Activated CD4-positive, alpha-beta T cell treated with anti-CD3 and anti-CD28 coated beads for 36 hours (primary cell): ENCODE data around the gene SMC5. TPM values are rescaled to one million over a fixed set of nuclear protein-coding genes. Genes with fewer than 3 reads are reported as not detected.
A peak's percentile ranks its signal among the peaks of the same experiment; 100 is the strongest.
"Not testable (repeated sequence)": the region's sequence is repeated elsewhere in the genome, so short reads cannot be mapped to it uniquely, and the experiment has no call there.

Experiments
- ATAC-seq: fragments of 200-7000 bp; cut with Tn5 transposase; one replicate; pipeline ENCODE4 v1.10.0; 2021; ENCODE audit warnings: mild to moderate bottlenecking, moderate library complexity
- CTCF ChIA-PET: fragments of 350-600 bp; sonication (Branson Sonifier 250); formaldehyde crosslinking; loops from one replicate; lab custom pipeline; 2021; ENCODE audit warnings: antibody characterized with exemption; lab: Charles Lee
- POLR2A ChIA-PET: fragments of 350-600 bp; sonication (Branson Sonifier 250); formaldehyde crosslinking; loops from one replicate; lab custom pipeline; 2021; ENCODE audit warnings: antibody characterized with exemption, inconsistent platforms; lab: Charles Lee
- DNase-seq: peaks from one replicate; pipeline ENCODE4 v3.0.0-alpha.2; 2020
- H3K27ac Mint-ChIP-seq: one replicate; pipeline ENCODE4 v1.8.0; 2021; ENCODE audit warnings: mixed read lengths
- H3K27me3 Mint-ChIP-seq: one replicate; pipeline ENCODE4 v1.8.0; 2021; ENCODE audit warnings: mixed read lengths
- H3K36me3 Mint-ChIP-seq: one replicate; pipeline ENCODE4 v1.8.0; 2021; ENCODE audit warnings: low read depth, mixed read lengths
- H3K4me1 Mint-ChIP-seq: one replicate; pipeline ENCODE4 v1.8.0; 2021; ENCODE audit warnings: mixed read lengths
- H3K4me3 Mint-ChIP-seq: one replicate; pipeline ENCODE4 v1.8.0; 2021; ENCODE audit warnings: mild to moderate bottlenecking, moderate library complexity, mixed read lengths
- H3K9me3 Mint-ChIP-seq: one replicate; pipeline ENCODE4 v1.8.0; 2021; ENCODE audit warnings: low read depth, mixed read lengths
- intact Hi-C, 2 experiments: fragments of 100-400 bp; cut with DNase I in 1 of 2; cut with micrococcal nuclease in 1 of 2; formaldehyde crosslinking; loops; one replicate each; pipeline versions ENCODE4 v1.14.2 to v1.15.1; 2022 to 2024; cut with DNase I, micrococcal nuclease
- total RNA-seq, 2 experiments: library from RNA; stranded (reverse); gene quantifications; one replicate each; pipeline ENCODE4 v1.2.3, GENCODE V29; 2021

The SMC5 gene
- total RNA-seq, 2 experiments from 2014 or later: 39.0 to 43.0 TPM

GRCh38 chr9:70389621-70390266 is 131.0 kb downstream of the SMC5 start:
- intact Hi-C loops: loop anchor here (2.0 to 5.0 kb wide), 2 partner anchors 17 to 47 kb away; no protein-coding TSS in a partner anchor
- CTCF ChIA-PET: interaction anchor here (0.8 to 2.7 kb wide), 3 partner anchors 15 to 213 kb away, joined by 3 to 15 read pairs (median 11); no protein-coding TSS in a partner anchor
- peak; percentile 40 for ATAC-seq

GRCh38 chr9:70390933-70391341 is 132.2 kb downstream of the SMC5 start:
- ChIA-PET POLR2A (interaction anchor here (0.6 to 1.4 kb wide), 3 partner anchors 20 to 68 kb away, joined by 3 to 4 read pairs (median 3); no protein-coding TSS in a partner anchor), CTCF (interaction anchor here (0.7 to 2.7 kb wide), 8 partner anchors 11 to 212 kb away, joined by 3 to 15 read pairs (median 6); no protein-coding TSS in a partner anchor)
- peaks cover 28% of the 10 kb centered on the region for H3K36me3 Mint-ChIP-seq
- peaks cover 73% of the 10 kb centered on the region for H3K4me1 Mint-ChIP-seq
- peak; percentile 61 for ATAC-seq
- H3K27me3 Mint-ChIP-seq: no peaks in the 10 kb centered on the region
- no peak for DNase-seq
- H3K27ac Mint-ChIP-seq: peak overlapping the region; percentile 68
- intact Hi-C loops: loop anchor here (2.0 to 5.0 kb wide), 2 partner anchors 16 to 49 kb away; no protein-coding TSS in a partner anchor
- no peaks in the 10 kb centered on the region for H3K9me3 Mint-ChIP-seq
- H3K4me3 Mint-ChIP-seq: peak overlapping the region; percentile 13

More at GRCh38 chr9:70389621-70390266, 131.0 kb downstream of the SMC5 start:
- Mint-ChIP-seq H3K4me3 (no peak overlapping the region), H3K4me1 (peaks cover 68% of the 10 kb centered on the region), H3K27ac (peak overlapping the region; percentile 66), H3K36me3 (peaks cover 32% of the 10 kb centered on the region), H3K27me3 (no peaks in the 10 kb centered on the region), H3K9me3 (no peaks in the 10 kb centered on the region)
- POLR2A ChIA-PET: interaction anchor here (1.4 kb wide), 1 partner anchor 22 kb away, joined by 4 read pairs; no protein-coding TSS in a partner anchor
- no peak for DNase-seq

- Mint-ChIP-seq H3K36me3 (peaks cover 16% of the 10 kb centered on the region), H3K27me3 (no peaks in the 10 kb centered on the region), H3K4me3 (no peak overlapping the region), H3K27ac (no peak overlapping the region), H3K9me3 (no peaks in the 10 kb centered on the region), H3K4me1 (peaks cover 80% of the 10 kb centered on the region)
- ChIA-PET POLR2A (no interaction called here), CTCF (interaction anchor here (0.7 to 2.7 kb wide), 5 partner anchors 13 to 1377 kb away, joined by 3 to 15 read pairs (median 3); no protein-coding TSS in a partner anchor)
- intact Hi-C loops: loop anchor here (2.0 to 5.0 kb wide), 2 partner anchors 37 to 50 kb away; no protein-coding TSS in a partner anchor
- ATAC-seq (no peak), DNase-seq (peak; percentile 22)
Observed at GRCh38 chr9:70392189-70392588, 133.4 kb downstream of the SMC5 start.

- Mint-ChIP-seq H3K4me3 (no peak overlapping the region), H3K27ac (peak overlapping the region; percentile 24), H3K4me1 (peaks cover 81% of the 10 kb centered on the region), H3K27me3 (no peaks in the 10 kb centered on the region), H3K36me3 (peaks cover 10% of the 10 kb centered on the region), H3K9me3 (no peaks in the 10 kb centered on the region)
- DNase-seq (no peak), ATAC-seq (peak; percentile 55)
- POLR2A ChIA-PET: no interaction called here
- CTCF ChIA-PET: interaction anchor here (0.9 to 1.7 kb wide), 5 partner anchors 18 to 214 kb away, joined by 3 to 7 read pairs (median 5); no protein-coding TSS in a partner anchor
- intact Hi-C loops: loop anchor here (2.0 to 5.0 kb wide), 2 partner anchors 38 to 51 kb away; no protein-coding TSS in a partner anchor
Observed at GRCh38 chr9:70392850-70393249, 134.1 kb downstream of the SMC5 start.

GRCh38 chr9:70395652-70396051 is 136.9 kb downstream of the SMC5 start:
- no peak overlapping the region for H3K4me3 Mint-ChIP-seq
- no peak for DNase-seq
- CTCF ChIA-PET: interaction anchor here (1.0 kb wide), 1 partner anchor 207 kb away, joined by 3 read pairs; no protein-coding TSS in a partner anchor
- no peak for ATAC-seq
- no peak overlapping the region for H3K27ac Mint-ChIP-seq
- no peaks in the 10 kb centered on the region for H3K27me3 Mint-ChIP-seq
- no peaks in the 10 kb centered on the region for H3K9me3 Mint-ChIP-seq
- POLR2A ChIA-PET: no interaction called here
- intact Hi-C loops: no loop called here
- peaks cover 89% of the 10 kb centered on the region for H3K4me1 Mint-ChIP-seq
- H3K36me3 Mint-ChIP-seq: no peaks in the 10 kb centered on the region

- H3K36me3 Mint-ChIP-seq: no peaks in the 10 kb centered on the region
- POLR2A ChIA-PET: interaction anchor here (0.7 kb wide), 1 partner anchor 23 kb away, joined by 3 read pairs; no protein-coding TSS in a partner anchor
- ATAC-seq: peak; percentile 90
- no peaks in the 10 kb centered on the region for H3K9me3 Mint-ChIP-seq
- CTCF ChIA-PET: interaction anchor here (0.6 to 1.6 kb wide), 4 partner anchors 10 to 204 kb away, joined by 3 to 5 read pairs (median 3); no protein-coding TSS in a partner anchor
- H3K27me3 Mint-ChIP-seq: no peaks in the 10 kb centered on the region
- H3K27ac Mint-ChIP-seq: peak overlapping the region; percentile 84
- no peak for DNase-seq
- intact Hi-C loops: no loop called here
- peaks cover 77% of the 10 kb centered on the region for H3K4me1 Mint-ChIP-seq
- H3K4me3 Mint-ChIP-seq: peak overlapping the region; percentile 17
Observed at GRCh38 chr9:70398145-70398556, 139.4 kb downstream of the SMC5 start.

- peaks cover 77% of the 10 kb centered on the region for H3K4me1 Mint-ChIP-seq
- POLR2A ChIA-PET: no interaction called here
- DNase-seq (no peak), ATAC-seq (no peak)
- no peaks in the 10 kb centered on the region for H3K9me3 Mint-ChIP-seq
- no peaks in the 10 kb centered on the region for H3K36me3 Mint-ChIP-seq
- CTCF ChIA-PET: interaction anchor here (1.1 to 1.6 kb wide), 3 partner anchors 9 to 203 kb away, joined by 3 to 5 read pairs (median 3); no protein-coding TSS in a partner anchor
- intact Hi-C loops: no loop called here
- H3K27me3 Mint-ChIP-seq: no peaks in the 10 kb centered on the region
- peak overlapping the region; percentile 84 for H3K27ac Mint-ChIP-seq
- H3K4me3 Mint-ChIP-seq: no peak overlapping the region
Observed at GRCh38 chr9:70399141-70399540, 140.4 kb downstream of the SMC5 start.

- peak; percentile 13 for ATAC-seq
- ChIA-PET CTCF (interaction anchor here (0.6 to 1.1 kb wide), 2 partner anchors 202 to 1316 kb away, joined by 3 read pairs; no protein-coding TSS in a partner anchor), POLR2A (interaction anchor here (0.7 to 0.9 kb wide), 2 partner anchors 18 to 598 kb away, joined by 3 read pairs; no protein-coding TSS in a partner anchor)
- Mint-ChIP-seq H3K27ac (peak overlapping the region; percentile 84), H3K9me3 (no peaks in the 10 kb centered on the region), H3K36me3 (no peaks in the 10 kb centered on the region), H3K4me1 (peaks cover 76% of the 10 kb centered on the region), H3K27me3 (no peaks in the 10 kb centered on the region), H3K4me3 (no peak overlapping the region)
- intact Hi-C loops: loop anchor here in 1 of 2 experiments (10.0 kb wide), 1 partner anchor 1385 kb away; no protein-coding TSS in a partner anchor
- no peak for DNase-seq
Observed at GRCh38 chr9:70400107-70400892, 141.5 kb downstream of the SMC5 start.

- H3K36me3 Mint-ChIP-seq, DNase-seq, H3K27me3 Mint-ChIP-seq, H3K9me3 Mint-ChIP-seq, POLR2A ChIA-PET, H3K4me3 Mint-ChIP-seq, H3K27ac Mint-ChIP-seq, ATAC-seq: not testable (repeated sequence)
- CTCF ChIA-PET: interaction anchor here (0.6 to 1.8 kb wide), 2 partner anchors 10 to 376 kb away, joined by 4 to 8 read pairs; no protein-coding TSS in a partner anchor
- H3K4me1 Mint-ChIP-seq: peaks cover 81% of the 10 kb centered on the region
- intact Hi-C loops: loop anchor here in 1 of 2 experiments (10.0 kb wide), 1 partner anchor 1384 kb away; no protein-coding TSS in a partner anchor
Observed at GRCh38 chr9:70401241-70401640, 142.5 kb downstream of the SMC5 start.

GRCh38 chr9:70402213-70402612 is 143.4 kb downstream of the SMC5 start:
- no peak overlapping the region for H3K27ac Mint-ChIP-seq
- CTCF ChIA-PET: interaction anchor here (0.7 to 1.8 kb wide), 6 partner anchors 8 to 200 kb away, joined by 3 to 8 read pairs (median 3); no protein-coding TSS in a partner anchor
- DNase-seq (no peak), ATAC-seq (no peak)
- no peaks in the 10 kb centered on the region for H3K9me3 Mint-ChIP-seq
- no peak overlapping the region for H3K4me3 Mint-ChIP-seq
- H3K36me3 Mint-ChIP-seq: peaks cover under 1% of the 10 kb centered on the region
- POLR2A ChIA-PET: no interaction called here
- peaks cover 83% of the 10 kb centered on the region for H3K4me1 Mint-ChIP-seq
- intact Hi-C loops: loop anchor here in 1 of 2 experiments (10.0 kb wide), 1 partner anchor 1383 kb away; no protein-coding TSS in a partner anchor
- no peaks in the 10 kb centered on the region for H3K27me3 Mint-ChIP-seq
